Upper lobe of left lung (tissue), 6 donors: ENCODE measurements around the gene CAMTA2. TPM values are rescaled to one million over a fixed set of nuclear protein-coding genes. Genes with fewer than 3 reads are reported as not detected.
A peak's percentile ranks its signal among the peaks of the same experiment; 100 is the strongest.

Source experiments
- ATAC-seq, 2 donors: fragments of 200-7000 bp; cut with Tn5 transposase; one replicate each; pipeline ENCODE4 v1.9.1; 2022; ENCODE audit warnings: mild to moderate bottlenecking in 2 of 2, moderate library complexity in 2 of 2; ENCODE audit not compliant: low FRiP score in 2 of 2
- DNase-seq, 2 donors: peaks; one replicate each; pipeline ENCODE4 v3.0.0-alpha.2; 2019 to 2020
- H3K27ac ChIP-seq, 4 donors: fragments of 200-600 bp; sonication (generic); one replicate each; pipeline ENCODE4 v1.5.1; 2016 to 2019
- H3K27me3 ChIP-seq, 4 donors: fragments of 200-600 bp; sonication (generic); one replicate each; pipeline ENCODE4 v1.5.1; 2017 to 2019
- H3K36me3 ChIP-seq, 4 donors: fragments of 200-600 bp; sonication (generic); one replicate each; pipeline ENCODE4 v1.5.1; 2016 to 2019
- H3K4me1 ChIP-seq, 4 donors: fragments of 200-600 bp; sonication (generic); one replicate each; pipeline ENCODE4 v1.5.1; 2018 to 2019
- H3K4me3 ChIP-seq, 4 donors: fragments of 200-600 bp; sonication (generic); one replicate each; pipeline ENCODE4 v1.5.1; 2017 to 2019; ENCODE audit warnings: mild to moderate bottlenecking in 2 of 4, moderate library complexity in 1 of 4
- H3K9me3 ChIP-seq, 4 donors: fragments of 200-600 bp; sonication (generic); one replicate each; pipeline ENCODE4 v1.5.1; 2018 to 2019
- CTCF ChIP-seq, 6 experiments: fragments of 450-650 bp in 4 of 6; fragments of 200-600 bp in 2 of 6; sonication (generic) in 2 of 6; IDR thresholded peaks; one replicate each; pipeline ENCODE4 v1.5.1; 2016 to 2019; ENCODE audit warnings: antibody characterized with exemption in 6 of 6
- EP300 ChIP-seq, 4 donors: sonication (generic); formaldehyde crosslinking; IDR thresholded peaks; one replicate each; pipeline ENCODE4 v1.5.1; 2017; ENCODE audit warnings: antibody characterized with exemption in 4 of 4, control low read depth in 2 of 4
- POLR2A ChIP-seq, 4 donors: fragments of 450-650 bp; IDR thresholded peaks; one replicate each; pipeline ENCODE4 v1.5.1; 2016 to 2017; ENCODE audit warnings: antibody characterized with exemption in 4 of 4, mild to moderate bottlenecking in 2 of 4
- POLR2AphosphoS5 ChIP-seq, 2 donors: sonication (generic); formaldehyde crosslinking; IDR thresholded peaks; one replicate each; pipeline ENCODE4 v1.5.1; 2017; ENCODE audit warnings: antibody characterized with exemption in 2 of 2
- WGBS, 2 donors: methylation state at CpG; one replicate each; pipeline ENCODE4 v1.1.5; 2017 to 2018; 5-methylcytosine and 5-hydroxymethylcytosine counted together
- total RNA-seq, 6 donors: library from RNA; depleted of rRNA in 4 of 6; stranded (reverse); fragments of >200 nt in 4 of 6; gene quantifications; one replicate each; pipeline versions ENCODE4 v1.1.0 to v1.2.1, GENCODE V29; 2016 to 2021
- donor health status: DM: no; HTN: no; CAD: no; lungs with moderate emphysema.
- donor health status: DM: no; HTN: yes; CAD: no; lungs with severe emphysema.

CAMTA2 gene
- total RNA-seq, 6 donors from 2014 or later = 27.1 to 162 (median 50.8) TPM

DNA sequence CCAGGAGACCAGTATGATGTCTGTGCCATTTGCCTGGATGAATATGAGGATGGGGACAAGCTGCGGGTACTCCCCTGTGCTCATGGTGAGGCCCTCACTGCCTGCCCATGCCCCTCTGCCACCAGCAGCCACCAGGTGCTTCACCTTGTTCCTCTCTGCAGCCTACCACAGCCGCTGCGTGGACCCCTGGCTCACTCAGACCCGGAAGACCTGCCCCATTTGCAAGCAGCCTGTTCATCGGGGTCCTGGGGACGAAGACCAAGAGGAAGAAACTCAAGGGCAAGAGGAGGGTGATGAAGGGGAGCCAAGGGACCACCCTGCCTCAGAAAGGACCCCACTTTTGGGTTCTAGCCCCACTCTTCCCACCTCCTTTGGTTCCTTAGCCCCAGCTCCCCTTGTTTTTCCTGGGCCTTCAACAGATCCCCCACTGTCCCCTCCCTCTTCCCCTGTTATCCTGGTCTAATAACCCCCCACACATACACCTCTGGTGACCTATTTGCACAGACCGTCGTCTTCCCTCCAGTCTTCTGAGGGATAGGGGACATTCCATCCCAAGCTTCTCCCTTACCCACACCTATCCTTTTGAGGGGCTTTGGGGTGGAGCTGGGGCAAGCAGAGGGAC lies 42.8 kb downstream of the CAMTA2 start:
- Histone ChIP-seq H3K36me3 (peaks cover 10 to 48% (median 42%) of the 10 kb centered on the region in 4 donors), H3K27me3 (no peaks in the 10 kb centered on the region), H3K27ac (peak overlapping the region; percentile 97 to 100 (median 98)), H3K4me1 (peaks cover 52 to 68% (median 59%) of the 10 kb centered on the region in 4 donors), H3K9me3 (no peaks in the 10 kb centered on the region), H3K4me3 (peak overlapping the region in 2 of 4 donors; percentile 4 to 98)
- 50 to 56% methylated on average over 8 of the region's 8 CpGs for WGBS, 2 donors
- TF ChIP-seq EP300 (IDR thresholded peaks at IDR 0.05) (no peak), POLR2AphosphoS5 (IDR thresholded peaks at IDR 0.05) (no peak)
- ATAC-seq = no peak
- DNase-seq = no peak

GRCh38 chr17:4944163-4944553 lies 43.3 kb downstream of the CAMTA2 start:
- peaks cover 10 to 48% (median 42%) of the 10 kb centered on the region in 4 donors for H3K36me3 ChIP-seq
- TF ChIP-seq EP300 (IDR thresholded peaks at IDR 0.05) (no peak), POLR2AphosphoS5 (IDR thresholded peaks at IDR 0.05) (no peak), CTCF (IDR thresholded peaks at IDR 0.05) (no peak), POLR2A (IDR thresholded peaks at IDR 0.05) (no peak)
- no peak for ATAC-seq
- 46 to 52% methylated on average over 3 of the region's 3 CpGs for WGBS, 2 donors
- H3K9me3 ChIP-seq = no peaks in the 10 kb centered on the region
- H3K27me3 ChIP-seq = no peaks in the 10 kb centered on the region
- H3K4me1 ChIP-seq = peaks cover 54 to 71% (median 60%) of the 10 kb centered on the region in 4 donors
- peak in 1 of 2 donors; percentile 63 for DNase-seq
- peak overlapping the region; percentile 97 to 100 (median 98) for H3K27ac ChIP-seq
- peak overlapping the region in 2 of 4 donors; percentile 4 to 98 for H3K4me3 ChIP-seq

GRCh38 chr17:4942760-4943508 lies 44.5 kb downstream of the CAMTA2 start:
- 79 to 80% methylated on average over 13 of the region's 13 CpGs for WGBS, 2 donors
- ATAC-seq (no peak), DNase-seq (no peak)
- Histone ChIP-seq H3K9me3 (no peaks in the 10 kb centered on the region), H3K36me3 (peaks cover 10 to 55% (median 43%) of the 10 kb centered on the region in 4 donors), H3K27ac (peak overlapping the region in 3 of 4 donors; percentile 97 to 100 (median 99)), H3K4me1 (peaks cover 64 to 83% (median 71%) of the 10 kb centered on the region in 4 donors), H3K27me3 (no peaks in the 10 kb centered on the region), H3K4me3 (no peak overlapping the region)
- TF ChIP-seq POLR2AphosphoS5 (IDR thresholded peaks at IDR 0.05) = no peak
- TF ChIP-seq EP300 (IDR thresholded peaks at IDR 0.05) = no peak
- no peak for TF ChIP-seq CTCF (IDR thresholded peaks at IDR 0.05)
- TF ChIP-seq POLR2A (IDR thresholded peaks at IDR 0.05) = no peak

DNA sequence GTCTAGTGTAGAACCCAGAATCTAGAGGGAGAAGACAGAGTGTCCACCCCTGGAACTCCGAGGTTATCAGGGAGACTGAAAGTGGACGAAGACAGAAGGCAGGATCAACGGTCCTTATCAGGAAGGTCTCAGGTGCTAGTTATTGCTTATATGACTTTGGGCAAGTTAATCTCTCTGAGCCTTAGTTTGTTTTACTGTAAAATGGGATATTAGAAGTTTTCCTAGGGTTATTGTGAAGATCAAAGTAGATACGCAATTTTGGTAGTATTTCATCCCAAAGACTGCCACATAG lies 46.2 kb downstream of the CAMTA2 start:
- ATAC-seq = no peak
- Histone ChIP-seq H3K36me3 (peaks cover 18 to 69% (median 56%) of the 10 kb centered on the region in 4 donors), H3K4me1 (peaks cover 55 to 76% (median 66%) of the 10 kb centered on the region in 4 donors), H3K9me3 (no peaks in the 10 kb centered on the region), H3K27me3 (no peaks in the 10 kb centered on the region), H3K4me3 (peak overlapping the region in 3 of 4 donors; percentile 63 to 72 (median 71)), H3K27ac (peak overlapping the region; percentile 84 to 99 (median 94))
- 36 to 43% methylated on average over 4 of the region's 4 CpGs for WGBS, 2 donors
- TF ChIP-seq POLR2AphosphoS5 (IDR thresholded peaks at IDR 0.05) = no peak
- TF ChIP-seq EP300 (IDR thresholded peaks at IDR 0.05) = no peak
- no peak for TF ChIP-seq CTCF (IDR thresholded peaks at IDR 0.05)
- TF ChIP-seq POLR2A (IDR thresholded peaks at IDR 0.05) = no peak
- no peak for DNase-seq

DNA sequence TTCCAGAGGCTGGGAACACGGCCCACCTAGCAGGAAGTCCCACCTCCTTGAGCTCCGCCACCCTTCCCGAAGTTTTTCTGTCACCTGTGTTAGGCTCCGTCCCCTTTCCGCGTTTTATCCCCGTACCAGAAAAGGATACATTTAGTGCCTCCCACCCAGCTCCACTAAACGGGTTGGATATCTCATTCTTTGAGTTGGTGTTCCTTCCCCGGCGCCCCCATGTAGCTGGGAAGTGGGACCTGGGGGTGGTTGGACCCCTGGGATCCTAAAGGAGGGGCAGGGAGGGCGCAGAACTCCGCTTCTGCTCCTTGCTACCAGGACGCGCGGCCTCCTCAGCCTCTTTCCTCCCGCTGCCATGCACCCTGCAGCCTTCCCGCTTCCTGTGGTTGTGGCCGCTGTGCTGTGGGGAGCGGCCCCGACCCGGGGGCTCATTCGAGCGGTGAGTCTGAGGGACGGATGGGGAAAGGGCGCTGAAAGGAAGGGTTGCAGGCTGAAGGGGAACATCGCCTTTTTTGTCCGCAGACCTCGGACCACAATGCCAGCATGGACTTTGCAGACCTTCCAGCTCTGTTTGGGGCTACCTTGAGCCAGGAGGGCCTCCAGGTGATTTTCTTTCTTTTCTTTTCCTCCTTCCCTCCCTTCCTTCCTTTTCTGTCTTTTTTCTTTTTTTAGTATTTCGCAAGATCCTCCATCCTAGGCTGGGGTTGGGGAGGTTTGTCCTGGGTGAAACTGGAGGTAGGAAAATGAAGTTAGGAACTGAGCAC lies 46.7 kb downstream of the CAMTA2 start:
- TF ChIP-seq POLR2A (IDR thresholded peaks at IDR 0.05) (no peak), CTCF (IDR thresholded peaks at IDR 0.05) (peak in 1 of 6 experiments; percentile 2), EP300 (IDR thresholded peaks at IDR 0.05) (no peak), POLR2AphosphoS5 (IDR thresholded peaks at IDR 0.05) (peak in 1 of 2 donors; percentile 8)

More for the DNA sequence above, 46.7 kb downstream of the CAMTA2 start:
- ATAC-seq (peak; percentile 78), DNase-seq (peak; percentile 78 to 79)
- no peaks in the 10 kb centered on the region for H3K27me3 ChIP-seq
- 1 to 2% methylated on average over 29 of the region's 29 CpGs for WGBS, 2 donors
- peak overlapping the region; percentile 63 to 85 (median 72) for H3K4me3 ChIP-seq
- H3K27ac ChIP-seq = peak overlapping the region; percentile 84 to 99 (median 94)
- H3K36me3 ChIP-seq = peaks cover 18 to 66% (median 51%) of the 10 kb centered on the region in 4 donors
- H3K9me3 ChIP-seq = no peaks in the 10 kb centered on the region
- peaks cover 50 to 71% (median 61%) of the 10 kb centered on the region in 4 donors for H3K4me1 ChIP-seq
